ENCODE measurements around the gene FMNL3. TPM values are rescaled to one million over a fixed set of nuclear protein-coding genes. Genes with fewer than 3 reads are reported as not detected.

FMNL3 gene
- total RNA-seq, 1 donor from 2014 or later, result 39.1 TPM

- H3K27me3 Mint-ChIP-seq, result no peaks in the 10 kb centered on the region
- no peak overlapping the region for H3K4me3 Mint-ChIP-seq
- H3K4me1 Mint-ChIP-seq, result peaks cover 11% of the 10 kb centered on the region
- intact Hi-C loops (cut with micrococcal nuclease), result loop anchor here (2.0 to 5.0 kb wide), 2 partner anchors 71 to 142 kb away; partner anchors contain the start of gene FMNL3
- no peak overlapping the region for H3K27ac Mint-ChIP-seq
- DNase-seq, result no peak
- no peaks in the 10 kb centered on the region for H3K9me3 Mint-ChIP-seq
- H3K36me3 Mint-ChIP-seq (ENCODE audit: low read depth), result peaks cover 7% of the 10 kb centered on the region
These were observed 71.5 kb downstream of the FMNL3 start for GRCh38 chr12:49635656-49636055.

- DNase-seq, result no peak
- Mint-ChIP-seq H3K4me3 (no peak overlapping the region), H3K27ac (no peak overlapping the region), H3K36me3 (ENCODE audit: low read depth) (peaks cover 3% of the 10 kb centered on the region), H3K4me1 (peaks cover 9% of the 10 kb centered on the region), H3K9me3 (no peaks in the 10 kb centered on the region), H3K27me3 (no peaks in the 10 kb centered on the region)
- intact Hi-C loops (cut with micrococcal nuclease), result loop anchor here (5.0 kb wide), 1 partner anchor 142 kb away; no protein-coding TSS in a partner anchor
These were observed 72.2 kb downstream of the FMNL3 start for GRCh38 chr12:49635036-49635435.

- peaks cover 11% of the 10 kb centered on the region for H3K4me1 Mint-ChIP-seq
- no peak for DNase-seq
- H3K4me3 Mint-ChIP-seq, result no peak overlapping the region
- no peak overlapping the region for H3K27ac Mint-ChIP-seq
- H3K36me3 Mint-ChIP-seq (ENCODE audit: low read depth), result peaks cover 2% of the 10 kb centered on the region
- intact Hi-C loops (cut with micrococcal nuclease), result no loop called here
- H3K9me3 Mint-ChIP-seq, result no peaks in the 10 kb centered on the region
- no peaks in the 10 kb centered on the region for H3K27me3 Mint-ChIP-seq
These were observed 73.4 kb downstream of the FMNL3 start for GRCh38 chr12:49633703-49634345.

- Mint-ChIP-seq H3K36me3 (ENCODE audit: low read depth) (peaks cover 2% of the 10 kb centered on the region), H3K27me3 (no peaks in the 10 kb centered on the region), H3K4me3 (no peak overlapping the region), H3K4me1 (peaks cover 11% of the 10 kb centered on the region), H3K9me3 (no peaks in the 10 kb centered on the region), H3K27ac (no peak overlapping the region)
- no peak for DNase-seq
- intact Hi-C loops (cut with micrococcal nuclease), result no loop called here
These were observed 74.1 kb downstream of the FMNL3 start for GRCh38 chr12:49632986-49633702.

- Mint-ChIP-seq H3K27ac (no peak overlapping the region), H3K4me1 (peaks cover 11% of the 10 kb centered on the region), H3K9me3 (no peaks in the 10 kb centered on the region), H3K36me3 (ENCODE audit: low read depth) (no peaks in the 10 kb centered on the region), H3K4me3 (no peak overlapping the region), H3K27me3 (no peaks in the 10 kb centered on the region)
- DNase-seq, result no peak
- intact Hi-C loops (cut with micrococcal nuclease), result no loop called here
These were observed 74.8 kb downstream of the FMNL3 start for GRCh38 chr12:49632401-49632800.

GRCh38 chr12:49631336-49631907, 75.8 kb downstream of the FMNL3 start:
- H3K4me3 Mint-ChIP-seq, result no peak overlapping the region
- H3K27ac Mint-ChIP-seq, result no peak overlapping the region
- H3K36me3 Mint-ChIP-seq (ENCODE audit: low read depth), result no peaks in the 10 kb centered on the region
- H3K4me1 Mint-ChIP-seq, result peaks cover 3% of the 10 kb centered on the region
- no peaks in the 10 kb centered on the region for H3K9me3 Mint-ChIP-seq
- H3K27me3 Mint-ChIP-seq, result no peaks in the 10 kb centered on the region
- no peak for DNase-seq
- intact Hi-C loops (cut with micrococcal nuclease), result no loop called here

GRCh38 chr12:49627752-49628360, 79.3 kb downstream of the FMNL3 start:
- Mint-ChIP-seq H3K4me3 (no peak overlapping the region), H3K27ac (peak overlapping the region; percentile 12), H3K36me3 (ENCODE audit: low read depth) (no peaks in the 10 kb centered on the region), H3K27me3 (no peaks in the 10 kb centered on the region), H3K4me1 (peaks cover 13% of the 10 kb centered on the region), H3K9me3 (no peaks in the 10 kb centered on the region)
- no peak for DNase-seq
- intact Hi-C loops (cut with micrococcal nuclease), result no loop called here

- DNase-seq, result no peak
- Mint-ChIP-seq H3K27me3 (no peaks in the 10 kb centered on the region), H3K36me3 (ENCODE audit: low read depth) (no peaks in the 10 kb centered on the region), H3K4me1 (peaks cover 19% of the 10 kb centered on the region), H3K27ac (no peak overlapping the region), H3K4me3 (no peak overlapping the region), H3K9me3 (no peaks in the 10 kb centered on the region)
- intact Hi-C loops (cut with micrococcal nuclease), result loop anchor here (1.0 kb wide), 1 partner anchor 10 kb away; no protein-coding TSS in a partner anchor
These were observed 80.4 kb downstream of the FMNL3 start for GRCh38 chr12:49626836-49627235.

- DNase-seq, result peak; percentile 67
- Mint-ChIP-seq H3K9me3 (no peaks in the 10 kb centered on the region), H3K27ac (no peak overlapping the region), H3K27me3 (peaks cover 4% of the 10 kb centered on the region), H3K4me3 (no peak overlapping the region), H3K36me3 (ENCODE audit: low read depth) (no peaks in the 10 kb centered on the region), H3K4me1 (peaks cover 24% of the 10 kb centered on the region)
- intact Hi-C loops (cut with micrococcal nuclease), result loop anchor here (1.0 kb wide), 1 partner anchor 11 kb away; no protein-coding TSS in a partner anchor
These were observed 80.9 kb downstream of the FMNL3 start for GRCh38 chr12:49626169-49626835.

GRCh38 chr12:49624921-49625577, 82.2 kb downstream of the FMNL3 start:
- peaks cover 27% of the 10 kb centered on the region for H3K4me1 Mint-ChIP-seq
- H3K4me3 Mint-ChIP-seq, result peak overlapping the region; percentile 51
- peaks cover 14% of the 10 kb centered on the region for H3K27me3 Mint-ChIP-seq
- no peaks in the 10 kb centered on the region for H3K36me3 Mint-ChIP-seq (ENCODE audit: low read depth)
- intact Hi-C loops (cut with micrococcal nuclease), result loop anchor here (5.0 kb wide), 3 partner anchors 43 to 217 kb away; partner anchors contain the start of genes BCDIN3D and MCRS1
- no peaks in the 10 kb centered on the region for H3K9me3 Mint-ChIP-seq
- H3K27ac Mint-ChIP-seq, result peak overlapping the region; percentile 39
- no peak for DNase-seq

GRCh38 chr12:49623142-49623904, 83.9 kb downstream of the FMNL3 start, which contains the start of gene PRPF40B:
Gene PRPF40B, plus strand, starts transcription at chr12:49623561. Its CDS starts 30 bp downstream, at chr12:49623591.
- intact Hi-C loops (cut with micrococcal nuclease), result loop anchor here (1.0 to 5.0 kb wide), 4 partner anchors 41 to 358 kb away; partner anchors contain the start of genes BCDIN3D, MCRS1 and TUBA1C
- peak; percentile 95 for DNase-seq

GRCh38 chr12:49622501-49623141, 84.6 kb downstream of the FMNL3 start:
- peaks cover 36% of the 10 kb centered on the region for H3K27me3 Mint-ChIP-seq
- intact Hi-C loops (cut with micrococcal nuclease), result loop anchor here (1.0 to 5.0 kb wide), 4 partner anchors 40 to 357 kb away; partner anchors contain the start of genes BCDIN3D, MCRS1 and TUBA1C
- no peaks in the 10 kb centered on the region for H3K9me3 Mint-ChIP-seq
- peak overlapping the region; percentile 83 for H3K4me3 Mint-ChIP-seq
- peak overlapping the region; percentile 84 for H3K27ac Mint-ChIP-seq
- DNase-seq, result peak; percentile 84
- peaks cover 24% of the 10 kb centered on the region for H3K4me1 Mint-ChIP-seq
- no peaks in the 10 kb centered on the region for H3K36me3 Mint-ChIP-seq (ENCODE audit: low read depth)

More at GRCh38 chr12:49623142-49623904, 83.9 kb downstream of the FMNL3 start, which contains the start of gene PRPF40B:
- peaks cover 30% of the 10 kb centered on the region for H3K27me3 Mint-ChIP-seq
- H3K4me3 Mint-ChIP-seq, result peak within 1 kb of the TSS; percentile 83
- H3K27ac Mint-ChIP-seq, result peak within 1 kb of the TSS; percentile 84
- H3K9me3 Mint-ChIP-seq, result no peaks in the 10 kb centered on the region
- peaks cover 24% of the 10 kb centered on the region for H3K4me1 Mint-ChIP-seq
- H3K36me3 Mint-ChIP-seq (ENCODE audit: low read depth), result no peaks in the 10 kb centered on the region
